CD4-positive, alpha-beta memory T cell (primary cell): ENCODE measurements around the gene ARL5B. TPM values are rescaled to one million over a fixed set of nuclear protein-coding genes. Genes with fewer than 3 reads are reported as not detected.

Experiments used
- CTCF ChIA-PET: fragments of 350-600 bp; sonication (Branson Sonifier 250); formaldehyde crosslinking; loops from one replicate; lab custom pipeline; 2021; ENCODE audit warnings: inconsistent platforms; ENCODE audit not compliant: partially characterized antibody; lab: Charles Lee
- POLR2A ChIA-PET: fragments of 350-600 bp; sonication (Branson Sonifier 250); formaldehyde crosslinking; loops from one replicate; lab custom pipeline; 2021; ENCODE audit not compliant: partially characterized antibody; lab: Charles Lee
- DNase-seq, 5 donors: peaks; one replicate each; pipeline versions ENCODE4 v3.0.0 to v3.0.0-alpha.2; 2020 to 2022; ENCODE audit warnings: mixed read lengths in 1 of 5
- H3K27ac ChIP-seq: one replicate; pipeline ENCODE4 v1.7.0; 2013; ENCODE audit warnings: low read depth, low read length
- H3K27me3 ChIP-seq: 2 replicates; pipeline ENCODE4 v1.7.0; 2013; ENCODE audit warnings: mild to moderate bottlenecking, low read length, moderate library complexity; ENCODE audit not compliant: insufficient read depth
- H3K36me3 ChIP-seq: 2 replicates; pipeline ENCODE4 v1.7.0; 2013; ENCODE audit warnings: mild to moderate bottlenecking, low read length, moderate library complexity; ENCODE audit not compliant: insufficient read depth
- H3K4me1 ChIP-seq: 2 replicates; pipeline ENCODE4 v1.7.0; 2013; ENCODE audit warnings: mild to moderate bottlenecking, low read length, moderate library complexity; ENCODE audit not compliant: insufficient read depth
- H3K4me3 ChIP-seq, 2 donors: one replicate each; pipeline ENCODE4 v1.7.0; 2013; ENCODE audit warnings: low read length in 2 of 2, mild to moderate bottlenecking in 1 of 2
- H3K9me3 ChIP-seq, 2 donors: one replicate each; pipeline ENCODE4 v1.7.0; 2013; ENCODE audit warnings: low read length in 2 of 2, control low read depth in 1 of 2; ENCODE audit not compliant: control insufficient read depth in 1 of 2
- H3K27ac Mint-ChIP-seq, 7 donors: one replicate each; pipeline ENCODE4 v1.8.0; 2020 to 2021; ENCODE audit warnings: mixed read lengths in 7 of 7, mild to moderate bottlenecking in 6 of 7, inconsistent platforms in 3 of 7, moderate library complexity in 3 of 7
- H3K27me3 Mint-ChIP-seq, 2 donors: one replicate each; pipeline ENCODE4 v1.8.0; 2020 to 2021; ENCODE audit warnings: mixed read lengths in 2 of 2
- H3K36me3 Mint-ChIP-seq, 2 donors: one replicate each; pipeline ENCODE4 v1.8.0; 2020 to 2021; ENCODE audit warnings: mixed read lengths in 2 of 2, inconsistent platforms in 1 of 2, mild to moderate bottlenecking in 1 of 2
- H3K4me1 Mint-ChIP-seq, 4 donors: one replicate each; pipeline ENCODE4 v1.8.0; 2020 to 2021; ENCODE audit warnings: mixed read lengths in 4 of 4, mild to moderate bottlenecking in 1 of 4
- H3K4me3 Mint-ChIP-seq, 8 donors: one replicate each; pipeline ENCODE4 v1.8.0; 2020 to 2021; ENCODE audit warnings: mixed read lengths in 8 of 8, mild to moderate bottlenecking in 7 of 8, moderate library complexity in 6 of 8, inconsistent platforms in 3 of 8
- H3K9me3 Mint-ChIP-seq, 8 donors: one replicate each; pipeline ENCODE4 v1.8.0; 2020 to 2021; ENCODE audit warnings: mixed read lengths in 8 of 8, mild to moderate bottlenecking in 5 of 8, inconsistent platforms in 3 of 8, moderate library complexity in 1 of 8
- intact Hi-C: fragments of 100-400 bp; cut with micrococcal nuclease; formaldehyde crosslinking; loops from one replicate; pipeline ENCODE4 v1.15.1; 2023
- polyA plus RNA-seq, 2 donors: library from polyadenylated mRNA; unstranded; fragments of 300-500 nt; fragmentation: Illumina TruSeq; gene quantifications; one replicate each; pipeline ENCODE4 v1.2.3, GENCODE V29; 2021
- total RNA-seq, 2 experiments: library from RNA; stranded (reverse); gene quantifications; one replicate each; pipeline ENCODE4 v1.2.3, GENCODE V29; 2021

Gene ARL5B
- total and polyA plus RNA-seq, 4 experiments from 2014 or later: 1.1 to 14.1 (median 7.3) TPM

GRCh38 chr10:18690541-18690940, 31.3 kb downstream of the ARL5B start:
- POLR2A ChIA-PET: no interaction called here
- H3K27me3 ChIP-seq: no peaks in the 10 kb centered on the region
- Mint-ChIP-seq H3K36me3 (no peaks in the 10 kb centered on the region), H3K27me3 (peaks cover 0 to 2% of the 10 kb centered on the region in 2 donors), H3K4me3 (no peak overlapping the region), H3K27ac (no peak overlapping the region), H3K9me3 (peaks cover 0 to 1% (median 0%) of the 10 kb centered on the region in 8 donors), H3K4me1 (peaks cover 0 to 1% (median 0%) of the 10 kb centered on the region in 4 donors)
- no peaks in the 10 kb centered on the region for H3K9me3 ChIP-seq
- H3K4me1 ChIP-seq: no peaks in the 10 kb centered on the region
- no peaks in the 10 kb centered on the region for H3K36me3 ChIP-seq
- CTCF ChIA-PET: no interaction called here
- H3K4me3 ChIP-seq: no peak overlapping the region
- no peak overlapping the region for H3K27ac ChIP-seq
- no peak for DNase-seq
- intact Hi-C loops: no loop called here

GRCh38 chr10:18699849-18700840, 40.9 kb downstream of the ARL5B start:
- CTCF ChIA-PET: no interaction called here
- Histone ChIP-seq H3K36me3 (no peaks in the 10 kb centered on the region), H3K9me3 (no peaks in the 10 kb centered on the region), H3K27ac (no peak overlapping the region), H3K27me3 (no peaks in the 10 kb centered on the region), H3K4me1 (no peaks in the 10 kb centered on the region), H3K4me3 (no peak overlapping the region)
- intact Hi-C loops: no loop called here
- Mint-ChIP-seq H3K4me3 (no peak overlapping the region), H3K36me3 (no peaks in the 10 kb centered on the region), H3K27me3 (no peaks in the 10 kb centered on the region), H3K27ac (no peak overlapping the region), H3K4me1 (peaks cover 0 to 7% (median 3%) of the 10 kb centered on the region in 4 donors), H3K9me3 (no peaks in the 10 kb centered on the region)
- POLR2A ChIA-PET: no interaction called here
- no peak for DNase-seq

GRCh38 chr10:18703521-18703920, 44.3 kb downstream of the ARL5B start:
- no peak overlapping the region for H3K27ac ChIP-seq
- no peaks in the 10 kb centered on the region for H3K27me3 ChIP-seq
- H3K4me3 Mint-ChIP-seq: no peak overlapping the region
- POLR2A ChIA-PET: no interaction called here
- peak overlapping the region in 1 of 7 donors; percentile 14 for H3K27ac Mint-ChIP-seq
- H3K36me3 Mint-ChIP-seq: no peaks in the 10 kb centered on the region
- intact Hi-C loops: no loop called here
- no peak overlapping the region for H3K4me3 ChIP-seq
- DNase-seq: no peak
- H3K9me3 ChIP-seq: no peaks in the 10 kb centered on the region
- no peaks in the 10 kb centered on the region for H3K9me3 Mint-ChIP-seq
- peaks cover 0 to 5% of the 10 kb centered on the region in 2 donors for H3K27me3 Mint-ChIP-seq
- H3K36me3 ChIP-seq: no peaks in the 10 kb centered on the region
- CTCF ChIA-PET: no interaction called here
- no peaks in the 10 kb centered on the region for H3K4me1 ChIP-seq
- peaks cover 0 to 7% (median 4%) of the 10 kb centered on the region in 4 donors for H3K4me1 Mint-ChIP-seq

GRCh38 chr10:18710201-18710653, 51.0 kb downstream of the ARL5B start:
- no peaks in the 10 kb centered on the region for H3K36me3 Mint-ChIP-seq
- Histone ChIP-seq H3K9me3 (no peaks in the 10 kb centered on the region), H3K27ac (no peak overlapping the region), H3K27me3 (no peaks in the 10 kb centered on the region), H3K4me3 (no peak overlapping the region), H3K4me1 (no peaks in the 10 kb centered on the region), H3K36me3 (no peaks in the 10 kb centered on the region)
- intact Hi-C loops: no loop called here
- ChIA-PET CTCF (no interaction called here), POLR2A (no interaction called here)
- H3K4me3 Mint-ChIP-seq: no peak overlapping the region
- DNase-seq: no peak
- peaks cover 0 to 2% (median 0%) of the 10 kb centered on the region in 8 donors for H3K9me3 Mint-ChIP-seq
- peaks cover 0 to 1% (median 0%) of the 10 kb centered on the region in 4 donors for H3K4me1 Mint-ChIP-seq
- H3K27ac Mint-ChIP-seq: no peak overlapping the region
- peaks cover 0 to 6% of the 10 kb centered on the region in 2 donors for H3K27me3 Mint-ChIP-seq

DNA sequence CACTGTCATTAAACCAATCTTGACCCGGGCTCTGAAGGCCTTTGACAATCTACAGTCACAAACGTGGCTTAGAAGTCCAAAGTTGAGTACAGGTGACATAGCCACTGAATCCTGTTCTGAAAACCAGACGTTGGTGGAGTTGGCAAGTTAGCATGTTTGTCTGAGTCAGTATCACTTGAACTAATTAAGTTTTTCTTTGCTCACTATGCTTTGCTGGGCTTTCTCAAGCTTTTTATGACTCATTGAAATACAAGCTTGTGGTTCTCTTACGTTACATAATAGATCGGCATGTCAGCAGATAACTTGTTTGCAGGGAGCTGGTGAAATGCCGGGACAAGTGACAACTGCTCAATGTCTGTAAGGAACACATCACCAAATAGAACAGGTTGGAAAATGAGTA, 53.8 kb downstream of the ARL5B start:
- Mint-ChIP-seq H3K4me1 (no peaks in the 10 kb centered on the region), H3K27me3 (peaks cover 0 to 2% of the 10 kb centered on the region in 2 donors), H3K27ac (no peak overlapping the region), H3K4me3 (no peak overlapping the region), H3K36me3 (no peaks in the 10 kb centered on the region), H3K9me3 (peaks cover 0 to 2% (median 0%) of the 10 kb centered on the region in 8 donors)
- no peak for DNase-seq
- no peak overlapping the region for H3K4me3 ChIP-seq
- no peaks in the 10 kb centered on the region for H3K27me3 ChIP-seq
- no peaks in the 10 kb centered on the region for H3K36me3 ChIP-seq
- H3K27ac ChIP-seq: no peak overlapping the region
- POLR2A ChIA-PET: no interaction called here
- no peaks in the 10 kb centered on the region for H3K9me3 ChIP-seq
- CTCF ChIA-PET: no interaction called here
- no peaks in the 10 kb centered on the region for H3K4me1 ChIP-seq
- intact Hi-C loops: no loop called here

- H3K27ac ChIP-seq: no peak overlapping the region
- H3K27ac Mint-ChIP-seq: no peak overlapping the region
- ChIA-PET POLR2A (no interaction called here), CTCF (interaction anchor here (1.5 kb wide), 1 partner anchor 10 kb away, joined by 4 read pairs; no protein-coding TSS in a partner anchor)
- no peaks in the 10 kb centered on the region for H3K36me3 Mint-ChIP-seq
- no peaks in the 10 kb centered on the region for H3K27me3 ChIP-seq
- no peak overlapping the region for H3K4me3 Mint-ChIP-seq
- no peaks in the 10 kb centered on the region for H3K9me3 ChIP-seq
- no peaks in the 10 kb centered on the region for H3K4me1 Mint-ChIP-seq
- no peak overlapping the region for H3K4me3 ChIP-seq
- H3K27me3 Mint-ChIP-seq: peaks cover 0 to 1% of the 10 kb centered on the region in 2 donors
- no peaks in the 10 kb centered on the region for H3K9me3 Mint-ChIP-seq
- no peaks in the 10 kb centered on the region for H3K4me1 ChIP-seq
- intact Hi-C loops: no loop called here
- H3K36me3 ChIP-seq: no peaks in the 10 kb centered on the region
- no peak for DNase-seq
These were observed 59.8 kb downstream of the ARL5B start for GRCh38 chr10:18718991-18719390.

- no peaks in the 10 kb centered on the region for H3K27me3 ChIP-seq
- H3K4me1 ChIP-seq: no peaks in the 10 kb centered on the region
- H3K4me3 ChIP-seq: no peak overlapping the region
- intact Hi-C loops: no loop called here
- H3K9me3 Mint-ChIP-seq: no peaks in the 10 kb centered on the region
- H3K27ac ChIP-seq: no peak overlapping the region
- no peaks in the 10 kb centered on the region for H3K36me3 Mint-ChIP-seq
- H3K4me3 Mint-ChIP-seq: no peak overlapping the region
- no peak for DNase-seq
- CTCF ChIA-PET: interaction anchor here (1.5 kb wide), 1 partner anchor 9 kb away, joined by 4 read pairs; no protein-coding TSS in a partner anchor
- no peaks in the 10 kb centered on the region for H3K4me1 Mint-ChIP-seq
- peaks cover 0 to 1% of the 10 kb centered on the region in 2 donors for H3K27me3 Mint-ChIP-seq
- no peak overlapping the region for H3K27ac Mint-ChIP-seq
- no peaks in the 10 kb centered on the region for H3K9me3 ChIP-seq
- no peaks in the 10 kb centered on the region for H3K36me3 ChIP-seq
- POLR2A ChIA-PET: no interaction called here
These were observed 60.6 kb downstream of the ARL5B start for GRCh38 chr10:18719811-18720210.
